Esophagus muscularis mucosa (tissue), 4 donors: ENCODE results near the gene EP400. TPM values are rescaled to one million over a fixed set of nuclear protein-coding genes. Genes with fewer than 3 reads are reported as not detected.

ENCODE experiments used
- DNase-seq: peaks from one replicate; pipeline ENCODE4 v3.0.0-alpha.2; 2017; ENCODE audit errors: extremely low spot score
- H3K27ac ChIP-seq, 4 donors: fragments of 200-600 bp; sonication (generic); replicated peaks in 1 of 4; 1 replicate in 3 of 4; 2 replicates in 1 of 4; pipeline ENCODE4 v1.5.1; 2016 to 2019; ENCODE audit warnings: mild to moderate bottlenecking in 1 of 4
- H3K27me3 ChIP-seq, 4 donors: fragments of 200-600 bp; sonication (generic); one replicate each; pipeline versions ENCODE4 v1.5.1 to v1.6.0; 2016 to 2019
- H3K36me3 ChIP-seq, 4 donors: fragments of 200-600 bp; sonication (generic); one replicate each; pipeline ENCODE4 v1.5.1; 2016 to 2019
- H3K4me1 ChIP-seq, 4 donors: fragments of 200-600 bp; sonication (generic); one replicate each; pipeline ENCODE4 v1.5.1; 2016 to 2019
- H3K4me3 ChIP-seq, 4 donors: fragments of 200-600 bp; sonication (generic); 1 replicate in 2 of 4; 2 replicates in 2 of 4; pipeline ENCODE4 v1.5.1; 2016 to 2019; ENCODE audit warnings: mild to moderate bottlenecking in 4 of 4, moderate library complexity in 1 of 4
- H3K9me3 ChIP-seq, 4 donors: fragments of 200-600 bp; sonication (generic); 1 replicate in 3 of 4; 2 replicates in 1 of 4; pipeline ENCODE4 v1.5.1; 2016 to 2019
- CTCF ChIP-seq, 3 experiments: fragments of 200-600 bp in 2 of 3; fragments of 450-650 bp in 1 of 3; sonication (generic) in 2 of 3; IDR thresholded peaks; one replicate each; pipeline ENCODE4 v1.5.1; 2017 to 2019; ENCODE audit warnings: antibody characterized with exemption in 3 of 3, mild to moderate bottlenecking in 2 of 3, moderate library complexity in 1 of 3
- EP300 ChIP-seq: sonication (generic); formaldehyde crosslinking; IDR thresholded peaks from one replicate; pipeline ENCODE4 v1.6.1; 2017; ENCODE audit warnings: antibody characterized with exemption
- POLR2A ChIP-seq: fragments of 450-650 bp; IDR thresholded peaks from one replicate; pipeline ENCODE4 v1.6.1; 2017; ENCODE audit warnings: antibody characterized with exemption, moderate library complexity, mild to moderate bottlenecking, low read depth
- POLR2AphosphoS5 ChIP-seq, 2 donors: sonication (generic); formaldehyde crosslinking; IDR thresholded peaks; one replicate each; pipeline ENCODE4 v1.6.1; 2017; ENCODE audit warnings: antibody characterized with exemption in 2 of 2
- WGBS: methylation state at CpG from one replicate; pipeline ENCODE4 v1.1.5; 2018; 5-methylcytosine and 5-hydroxymethylcytosine counted together
- intact Hi-C: fragments of 100-400 bp; cut with DNase I; formaldehyde crosslinking; loops from one replicate; pipeline ENCODE4 v1.15.1; 2023
- total RNA-seq, 4 donors: library from RNA; depleted of rRNA; stranded (reverse); fragments of >200 nt; gene quantifications; one replicate each; pipeline versions ENCODE4 v1.1.0 to v1.2.1, GENCODE V29; 2016

The EP400 gene
- total RNA-seq, 4 donors from 2014 or later, result 16.9 to 31.1 (median 22.4) TPM

GRCh38 chr12:132056320-132056719 lies 106.6 kb downstream of the EP400 start:
- no peaks in the 10 kb centered on the region for H3K4me1 ChIP-seq
- H3K36me3 ChIP-seq, result peaks cover 62 to 97% (median 72%) of the 10 kb centered on the region in 4 donors
- WGBS, result 92% methylated on average over 5 of the region's 5 CpGs
- no peaks in the 10 kb centered on the region for H3K9me3 ChIP-seq
- no peak for TF ChIP-seq POLR2AphosphoS5 (IDR thresholded peaks at IDR 0.05)
- TF ChIP-seq CTCF (IDR thresholded peaks at IDR 0.05), result no peak
- TF ChIP-seq POLR2A, result no peak
- no peak for TF ChIP-seq EP300
- H3K27me3 ChIP-seq, result no peaks in the 10 kb centered on the region
- no peak overlapping the region for H3K4me3 ChIP-seq
- no peak for DNase-seq
- intact Hi-C loops, result no loop called here
- no peak overlapping the region for H3K27ac ChIP-seq

- TF ChIP-seq EP300 (no peak), POLR2A (no peak), CTCF (IDR thresholded peaks at IDR 0.05) (no peak), POLR2AphosphoS5 (IDR thresholded peaks at IDR 0.05) (no peak)
- Histone ChIP-seq H3K27me3 (no peaks in the 10 kb centered on the region), H3K4me1 (no peaks in the 10 kb centered on the region), H3K4me3 (no peak overlapping the region), H3K36me3 (peaks cover 60 to 97% (median 71%) of the 10 kb centered on the region in 4 donors), H3K27ac (no peak overlapping the region), H3K9me3 (no peaks in the 10 kb centered on the region)
- WGBS, result 93% methylated on average over 5 of the region's 5 CpGs
- intact Hi-C loops, result no loop called here
- no peak for DNase-seq
These were observed 107.2 kb downstream of the EP400 start for GRCh38 chr12:132056951-132057350.

GRCh38 chr12:132057691-132058090 lies 107.9 kb downstream of the EP400 start:
- DNase-seq, result no peak
- H3K36me3 ChIP-seq, result peaks cover 62 to 97% (median 71%) of the 10 kb centered on the region in 4 donors
- H3K4me3 ChIP-seq, result no peak overlapping the region
- no peaks in the 10 kb centered on the region for H3K4me1 ChIP-seq
- no peak for TF ChIP-seq EP300
- TF ChIP-seq CTCF (IDR thresholded peaks at IDR 0.05), result no peak
- no peak for TF ChIP-seq POLR2AphosphoS5 (IDR thresholded peaks at IDR 0.05)
- no peak for TF ChIP-seq POLR2A
- intact Hi-C loops, result no loop called here
- 91% methylated on average over 5 of the region's 5 CpGs for WGBS
- H3K27me3 ChIP-seq, result no peaks in the 10 kb centered on the region
- H3K27ac ChIP-seq, result no peak overlapping the region
- no peaks in the 10 kb centered on the region for H3K9me3 ChIP-seq

GRCh38 chr12:132061197-132061596 lies 111.5 kb downstream of the EP400 start:
- no peaks in the 10 kb centered on the region for H3K27me3 ChIP-seq
- H3K9me3 ChIP-seq, result no peaks in the 10 kb centered on the region
- H3K36me3 ChIP-seq, result peaks cover 57 to 97% (median 71%) of the 10 kb centered on the region in 4 donors
- H3K4me3 ChIP-seq, result no peak overlapping the region
- no peaks in the 10 kb centered on the region for H3K4me1 ChIP-seq
- TF ChIP-seq CTCF (IDR thresholded peaks at IDR 0.05), result no peak
- TF ChIP-seq POLR2A, result no peak
- no peak for TF ChIP-seq EP300
- no peak for TF ChIP-seq POLR2AphosphoS5 (IDR thresholded peaks at IDR 0.05)
- WGBS, result 80% methylated on average over 7 of the region's 7 CpGs
- DNase-seq, result no peak
- intact Hi-C loops, result no loop called here
- H3K27ac ChIP-seq, result no peak overlapping the region
